T-helper 1 cell treated with Interleukin-12 subunit alpha and Interleukin-12 subunit beta and Interleukin-4 antibody, amounts not matched to agents 30 μg/mL and 1 μg/mL, for 36 hours (primary cell): Measurements from ENCODE around the gene FOXL2NB.
A peak's percentile ranks its signal among the peaks of the same experiment; 100 is the strongest.
"Not testable (repeated sequence)": the region's sequence is repeated elsewhere in the genome, so short reads cannot be mapped to it uniquely, and the experiment has no call there.

Experiments used
- H3K27ac Mint-ChIP-seq: one replicate; pipeline ENCODE4 v1.8.0; 2021; ENCODE audit warnings: mild to moderate bottlenecking, mixed read lengths
- H3K27me3 Mint-ChIP-seq: one replicate; pipeline ENCODE4 v1.8.0; 2021; ENCODE audit warnings: low read depth, mixed read lengths
- H3K36me3 Mint-ChIP-seq: one replicate; pipeline ENCODE4 v1.8.0; 2021; ENCODE audit warnings: low read depth, mixed read lengths
- H3K4me1 Mint-ChIP-seq: one replicate; pipeline ENCODE4 v1.8.0; 2021; ENCODE audit warnings: low read depth, mixed read lengths
- H3K4me3 Mint-ChIP-seq: one replicate; pipeline ENCODE4 v1.8.0; 2021; ENCODE audit warnings: mild to moderate bottlenecking, moderate library complexity, mixed read lengths
- H3K9me3 Mint-ChIP-seq: one replicate; pipeline ENCODE4 v1.8.0; 2021; ENCODE audit warnings: mixed read lengths

Gene FOXL2NB

DNA sequence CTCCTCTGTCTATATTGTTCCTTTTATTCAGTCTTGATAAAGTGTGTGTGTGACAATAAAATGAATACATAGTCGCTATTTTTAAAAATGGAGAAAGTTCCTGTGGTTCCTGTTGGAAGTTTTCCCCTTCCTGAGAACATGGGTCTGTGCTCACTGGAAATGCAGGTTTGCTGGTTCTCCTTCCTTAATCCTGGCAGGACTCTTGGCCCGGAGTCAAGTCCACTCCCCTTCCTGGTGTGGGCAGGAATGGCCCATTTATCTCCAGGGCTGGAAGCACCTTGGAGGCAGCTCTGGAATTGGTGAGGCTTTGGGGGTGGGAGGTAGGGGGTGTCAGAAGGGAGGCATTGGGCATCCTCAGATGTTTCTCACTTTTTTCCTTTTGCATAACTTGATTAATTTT, 30.2 kb upstream of the FOXL2NB start:
- peaks cover 8% of the 10 kb centered on the region for H3K4me1 Mint-ChIP-seq
- H3K27ac Mint-ChIP-seq: no peak overlapping the region
- H3K4me3 Mint-ChIP-seq: peak overlapping the region; percentile 35
- H3K9me3 Mint-ChIP-seq: no peaks in the 10 kb centered on the region
- H3K36me3 Mint-ChIP-seq: no peaks in the 10 kb centered on the region
- H3K27me3 Mint-ChIP-seq: peaks cover 28% of the 10 kb centered on the region

DNA sequence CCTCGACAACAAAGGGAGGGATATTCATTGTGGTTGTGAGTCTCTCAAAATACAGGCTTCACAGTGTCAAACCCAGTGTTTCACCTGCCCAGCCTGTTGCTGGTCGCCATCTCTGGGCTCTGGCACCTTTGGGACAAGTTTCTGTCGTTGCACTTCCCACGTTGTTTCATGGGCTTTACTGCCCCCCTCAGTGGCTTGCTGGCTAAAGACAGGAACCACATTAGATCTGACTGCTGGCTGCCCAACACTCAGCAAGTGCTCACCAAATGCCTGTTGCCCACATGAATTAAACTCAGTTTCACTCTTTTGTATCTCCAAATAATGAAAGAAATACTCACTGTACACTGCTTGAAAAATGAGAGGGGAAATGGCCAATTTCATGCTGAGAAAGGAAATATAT, 27.7 kb upstream of the FOXL2NB start:
- Mint-ChIP-seq H3K27me3 (peaks cover 23% of the 10 kb centered on the region), H3K9me3 (no peaks in the 10 kb centered on the region), H3K4me3 (no peak overlapping the region), H3K27ac (no peak overlapping the region), H3K36me3 (no peaks in the 10 kb centered on the region), H3K4me1 (peaks cover 11% of the 10 kb centered on the region)

DNA sequence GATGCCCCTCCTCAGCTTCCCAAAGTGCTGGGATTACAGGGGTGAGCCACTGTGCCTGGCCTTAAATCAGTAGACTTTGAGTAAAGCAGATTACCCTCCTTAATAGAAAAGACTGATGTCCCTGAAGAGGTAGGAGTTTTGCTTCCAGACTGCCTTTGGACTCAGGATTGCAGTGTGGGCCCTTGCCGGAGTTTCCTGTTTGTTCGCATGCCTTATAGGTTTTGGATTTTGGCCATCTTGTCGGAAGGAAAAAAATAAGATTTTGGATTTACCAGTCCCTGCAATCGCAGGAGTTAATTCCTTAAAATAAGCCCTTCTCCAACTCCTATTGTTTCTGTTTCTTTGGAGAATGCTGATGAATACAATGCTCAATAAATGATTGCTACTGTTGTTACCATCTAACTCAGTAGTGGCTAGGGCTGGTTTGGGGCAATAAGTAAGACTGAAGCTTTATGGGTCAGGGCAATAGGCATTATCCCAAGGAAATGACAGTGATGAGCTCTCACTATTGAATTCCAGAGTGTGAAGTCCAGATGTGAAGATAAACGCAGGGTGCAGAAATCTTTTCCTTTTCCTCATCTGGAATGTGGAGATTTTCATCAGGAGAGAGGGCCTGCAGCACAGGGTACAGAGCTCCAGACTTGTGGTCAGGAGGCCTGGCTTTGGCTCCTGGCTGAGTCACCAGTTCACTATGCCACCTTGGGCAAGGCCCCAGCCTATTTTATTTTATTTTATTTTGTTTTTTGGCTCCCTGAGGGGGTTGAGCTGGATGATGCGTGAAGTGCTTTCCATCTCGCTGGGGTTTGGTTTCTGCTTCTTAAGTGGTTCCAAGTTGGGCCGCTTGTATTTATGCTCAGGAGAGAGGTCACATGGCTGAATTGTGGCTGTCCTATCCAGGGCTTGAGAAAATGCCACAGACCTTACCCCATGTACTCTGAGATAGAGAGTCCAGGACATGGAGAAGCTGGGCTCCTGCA, 25.4 kb upstream of the FOXL2NB start:
- H3K9me3 Mint-ChIP-seq: no peaks in the 10 kb centered on the region
- H3K4me3 Mint-ChIP-seq: no peak overlapping the region
- peaks cover 6% of the 10 kb centered on the region for H3K4me1 Mint-ChIP-seq
- H3K36me3 Mint-ChIP-seq: no peaks in the 10 kb centered on the region
- peaks cover 20% of the 10 kb centered on the region for H3K27me3 Mint-ChIP-seq
- no peak overlapping the region for H3K27ac Mint-ChIP-seq

DNA sequence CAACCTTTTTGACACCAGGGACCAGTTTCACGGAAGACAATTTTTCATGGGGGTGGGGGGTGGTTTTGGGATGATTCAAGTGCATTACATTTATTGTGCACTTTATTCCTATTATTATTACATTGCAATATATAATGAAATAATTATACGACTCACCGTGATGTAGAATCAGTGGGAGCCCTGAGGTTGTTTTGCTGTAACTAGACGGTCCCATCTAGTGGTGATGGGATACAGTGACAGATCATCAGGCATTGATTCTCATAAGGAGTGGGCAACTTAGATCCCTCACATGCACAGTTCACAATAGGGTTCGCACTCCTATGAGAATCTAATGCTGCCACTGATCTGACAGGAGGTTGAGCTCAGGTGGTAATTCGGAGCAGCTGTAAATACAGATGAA, 24.6 kb upstream of the FOXL2NB start:
- H3K4me3 Mint-ChIP-seq, H3K27ac Mint-ChIP-seq, H3K4me1 Mint-ChIP-seq, H3K9me3 Mint-ChIP-seq, H3K36me3 Mint-ChIP-seq: not testable (repeated sequence)
- peaks cover 16% of the 10 kb centered on the region for H3K27me3 Mint-ChIP-seq

DNA sequence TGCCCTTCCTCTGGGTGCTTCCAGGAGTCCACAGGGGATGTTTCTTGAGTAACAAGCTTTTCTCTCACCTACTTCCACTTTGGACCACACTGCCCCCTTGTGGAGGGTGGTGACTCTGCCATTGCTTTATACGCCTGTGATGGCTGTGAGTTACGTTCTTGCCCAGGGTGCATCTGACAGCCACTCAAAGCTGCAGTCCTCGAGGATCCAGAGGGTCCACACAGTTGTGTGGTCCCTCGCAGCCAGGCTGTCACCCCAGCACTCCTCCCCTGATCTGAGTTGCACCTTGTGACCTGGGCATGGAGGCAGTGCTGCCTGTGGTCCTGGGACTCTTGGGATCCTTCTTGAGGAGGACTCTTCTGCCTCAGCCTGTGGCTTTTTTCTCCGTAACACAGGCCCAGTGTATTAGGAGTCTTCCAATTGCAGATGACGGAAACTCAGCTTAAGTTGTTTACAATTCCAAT, 23.5 kb upstream of the FOXL2NB start:
- Mint-ChIP-seq H3K27ac (no peak overlapping the region), H3K4me1 (peaks cover 3% of the 10 kb centered on the region), H3K36me3 (no peaks in the 10 kb centered on the region), H3K4me3 (no peak overlapping the region), H3K27me3 (peaks cover 12% of the 10 kb centered on the region), H3K9me3 (no peaks in the 10 kb centered on the region)

DNA sequence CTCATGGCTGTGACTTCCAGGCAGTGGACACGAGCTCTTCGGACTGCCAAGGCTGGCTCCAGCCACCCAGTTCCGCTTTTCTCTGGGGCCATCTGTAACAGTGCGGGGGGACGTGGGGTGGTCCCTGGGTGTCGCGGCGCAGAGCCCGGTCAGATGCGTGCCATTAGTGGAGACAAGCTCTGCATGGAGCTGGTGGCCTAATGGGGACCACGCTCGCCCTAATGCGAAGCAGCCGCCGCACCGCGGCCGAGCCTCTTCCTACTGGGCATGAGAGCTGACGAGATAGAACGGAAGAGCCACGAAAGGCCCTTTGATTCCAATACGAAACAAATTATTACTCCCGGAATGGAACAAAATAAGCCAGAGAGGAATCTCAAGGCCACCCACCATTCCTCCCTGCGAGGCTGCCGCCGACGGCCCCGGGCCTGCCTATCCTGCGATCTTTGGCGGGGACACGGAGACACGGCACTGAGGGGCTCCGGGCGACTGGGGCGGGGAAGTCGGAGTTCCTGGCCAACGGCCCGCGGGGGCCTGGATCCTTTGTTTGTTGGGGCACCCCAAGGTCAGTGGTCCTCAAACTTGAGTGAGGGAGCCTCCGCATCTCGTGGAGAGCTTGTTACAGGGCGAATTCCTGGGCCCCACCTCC, 18.2 kb upstream of the FOXL2NB start:
- Mint-ChIP-seq H3K27ac (no peak overlapping the region), H3K4me1 (no peaks in the 10 kb centered on the region), H3K4me3 (no peak overlapping the region), H3K27me3 (peaks cover 20% of the 10 kb centered on the region), H3K36me3 (no peaks in the 10 kb centered on the region), H3K9me3 (no peaks in the 10 kb centered on the region)

DNA sequence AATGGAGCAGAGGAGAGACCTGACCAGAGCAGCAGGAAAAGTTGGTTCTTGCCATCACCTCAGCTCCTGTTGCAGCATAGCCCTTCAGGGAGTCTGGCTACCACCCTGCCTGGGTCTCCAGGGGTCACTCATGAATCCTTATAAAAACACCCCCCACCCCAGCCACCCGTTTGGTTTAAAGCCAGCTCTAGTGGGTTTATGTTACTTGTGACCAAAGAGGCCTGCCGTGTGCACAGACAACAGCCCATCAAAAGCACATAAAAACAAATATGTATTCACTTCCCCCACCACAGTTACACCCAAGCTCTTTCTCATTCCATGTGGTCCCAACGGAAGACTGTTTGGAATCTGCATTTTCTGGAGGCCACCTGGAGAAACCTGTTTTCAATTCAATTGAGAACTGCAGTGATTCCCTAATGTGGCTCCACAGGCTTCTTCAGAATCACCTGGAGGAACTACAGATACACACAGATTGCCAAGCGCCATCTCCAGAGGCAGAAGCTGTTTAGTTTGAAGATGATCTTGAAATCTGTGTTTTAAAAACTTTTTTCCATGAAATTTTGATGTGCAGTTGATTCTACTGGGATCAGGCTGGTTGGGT, 13.8 kb upstream of the FOXL2NB start:
- Mint-ChIP-seq H3K27ac (no peak overlapping the region), H3K36me3 (no peaks in the 10 kb centered on the region), H3K9me3 (no peaks in the 10 kb centered on the region), H3K4me3 (no peak overlapping the region), H3K27me3 (peaks cover 54% of the 10 kb centered on the region), H3K4me1 (peaks cover 2% of the 10 kb centered on the region)

DNA sequence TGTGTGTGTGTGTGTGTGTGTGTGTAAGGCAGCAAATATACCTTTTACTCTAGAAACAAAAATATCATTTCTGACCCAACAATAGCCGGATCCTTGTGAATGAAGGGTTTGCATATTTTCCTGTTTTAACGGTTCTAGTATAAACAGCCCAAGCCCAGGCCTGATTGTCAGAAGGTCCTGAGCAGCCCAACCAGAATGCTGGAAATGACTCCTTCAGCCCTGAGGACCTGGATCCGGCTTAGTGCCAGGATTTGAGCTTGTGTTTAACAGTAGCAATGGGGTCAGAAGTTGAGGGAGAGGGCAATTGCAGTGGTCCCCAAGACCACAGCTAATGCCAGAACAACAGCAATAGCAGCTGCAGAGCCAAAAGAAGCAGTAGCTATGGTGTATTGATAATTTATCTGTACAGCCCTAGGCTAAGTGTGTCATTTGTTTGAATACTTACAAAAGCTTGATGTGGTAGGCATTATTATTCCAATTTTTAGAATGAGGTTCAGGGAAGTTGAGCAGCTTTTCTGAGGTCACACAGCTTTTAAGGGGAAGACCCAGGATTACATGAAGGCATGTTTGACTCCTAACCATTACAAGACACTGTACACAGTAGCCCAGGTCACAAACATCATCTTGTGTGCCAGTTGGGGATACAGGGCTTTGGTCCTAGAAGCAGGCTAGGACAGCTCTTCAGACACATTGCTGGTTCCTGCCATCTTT, 12.9 kb upstream of the FOXL2NB start:
- Mint-ChIP-seq H3K9me3 (no peaks in the 10 kb centered on the region), H3K27ac (no peak overlapping the region), H3K27me3 (peaks cover 64% of the 10 kb centered on the region), H3K4me1 (peaks cover 4% of the 10 kb centered on the region), H3K4me3 (no peak overlapping the region), H3K36me3 (no peaks in the 10 kb centered on the region)

DNA sequence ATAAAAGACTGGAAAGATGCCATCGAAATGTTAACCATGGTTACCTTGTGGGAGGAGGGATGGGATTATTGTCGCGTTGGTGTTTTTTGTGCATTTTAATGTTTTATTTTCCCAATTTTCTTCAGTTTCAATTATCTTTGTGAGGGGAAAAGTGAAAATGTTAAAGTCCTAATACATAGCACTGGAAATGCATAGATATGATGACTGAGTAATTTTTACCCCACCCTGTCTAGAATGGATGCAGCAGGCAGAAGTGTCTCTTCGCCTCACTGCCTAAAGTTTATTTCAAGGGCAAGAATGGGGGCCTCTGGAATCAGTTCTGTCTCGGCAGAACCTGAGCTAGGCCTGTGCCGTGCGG, 11.5 kb upstream of the FOXL2NB start:
- H3K27me3 Mint-ChIP-seq: peaks cover 77% of the 10 kb centered on the region
- H3K36me3 Mint-ChIP-seq: no peaks in the 10 kb centered on the region
- H3K4me1 Mint-ChIP-seq: peaks cover 4% of the 10 kb centered on the region
- peak overlapping the region; percentile 57 for H3K4me3 Mint-ChIP-seq
- no peak overlapping the region for H3K27ac Mint-ChIP-seq
- no peaks in the 10 kb centered on the region for H3K9me3 Mint-ChIP-seq

DNA sequence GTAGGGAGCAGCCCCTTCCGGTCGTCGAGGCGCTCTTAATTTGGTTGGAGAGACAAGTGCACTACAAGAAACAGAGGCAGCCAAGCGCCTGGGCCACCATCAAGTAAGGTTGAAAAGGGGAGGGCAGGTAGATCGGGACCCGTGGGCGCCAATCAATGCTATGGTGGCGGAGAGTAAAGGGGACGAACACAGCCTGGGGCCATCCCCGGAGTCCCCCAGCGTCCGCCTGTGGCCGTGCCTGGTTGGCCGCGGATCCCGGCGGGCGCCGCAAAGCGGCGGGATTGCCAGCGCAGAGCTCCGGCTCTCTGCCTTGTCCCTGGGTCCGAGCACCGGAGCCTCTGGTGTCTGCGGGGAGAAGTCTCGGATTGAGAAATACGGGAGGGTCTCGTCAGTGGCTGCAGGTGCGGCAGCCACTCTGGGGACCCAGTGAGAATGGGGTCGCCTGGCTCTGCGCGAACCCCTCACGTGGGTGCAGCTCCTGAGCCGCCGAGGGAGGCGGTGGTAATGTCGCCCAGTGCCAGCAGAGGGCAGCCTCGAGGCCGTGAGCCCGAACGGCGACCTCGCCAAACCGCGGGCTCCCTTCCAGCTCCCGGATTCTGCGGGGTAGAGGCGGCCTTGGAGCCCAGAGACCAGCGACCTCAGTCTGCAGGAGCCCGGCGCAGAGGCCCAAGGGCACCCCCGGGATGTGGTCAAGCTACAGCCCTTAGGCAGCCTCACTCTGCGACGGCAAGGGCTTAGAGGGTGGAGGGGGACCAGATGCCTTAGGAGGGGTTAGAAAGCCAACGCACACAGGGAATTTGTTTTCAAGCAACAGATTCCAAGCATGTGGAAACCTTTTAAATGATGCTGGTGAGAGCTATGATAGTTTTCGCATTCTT, 10.9 kb upstream of the FOXL2NB start:
- Mint-ChIP-seq H3K36me3 (no peaks in the 10 kb centered on the region), H3K27ac (peak overlapping the region; percentile 31), H3K27me3 (peaks cover 83% of the 10 kb centered on the region), H3K4me3 (peak overlapping the region; percentile 57), H3K4me1 (peaks cover 4% of the 10 kb centered on the region), H3K9me3 (no peaks in the 10 kb centered on the region)

DNA sequence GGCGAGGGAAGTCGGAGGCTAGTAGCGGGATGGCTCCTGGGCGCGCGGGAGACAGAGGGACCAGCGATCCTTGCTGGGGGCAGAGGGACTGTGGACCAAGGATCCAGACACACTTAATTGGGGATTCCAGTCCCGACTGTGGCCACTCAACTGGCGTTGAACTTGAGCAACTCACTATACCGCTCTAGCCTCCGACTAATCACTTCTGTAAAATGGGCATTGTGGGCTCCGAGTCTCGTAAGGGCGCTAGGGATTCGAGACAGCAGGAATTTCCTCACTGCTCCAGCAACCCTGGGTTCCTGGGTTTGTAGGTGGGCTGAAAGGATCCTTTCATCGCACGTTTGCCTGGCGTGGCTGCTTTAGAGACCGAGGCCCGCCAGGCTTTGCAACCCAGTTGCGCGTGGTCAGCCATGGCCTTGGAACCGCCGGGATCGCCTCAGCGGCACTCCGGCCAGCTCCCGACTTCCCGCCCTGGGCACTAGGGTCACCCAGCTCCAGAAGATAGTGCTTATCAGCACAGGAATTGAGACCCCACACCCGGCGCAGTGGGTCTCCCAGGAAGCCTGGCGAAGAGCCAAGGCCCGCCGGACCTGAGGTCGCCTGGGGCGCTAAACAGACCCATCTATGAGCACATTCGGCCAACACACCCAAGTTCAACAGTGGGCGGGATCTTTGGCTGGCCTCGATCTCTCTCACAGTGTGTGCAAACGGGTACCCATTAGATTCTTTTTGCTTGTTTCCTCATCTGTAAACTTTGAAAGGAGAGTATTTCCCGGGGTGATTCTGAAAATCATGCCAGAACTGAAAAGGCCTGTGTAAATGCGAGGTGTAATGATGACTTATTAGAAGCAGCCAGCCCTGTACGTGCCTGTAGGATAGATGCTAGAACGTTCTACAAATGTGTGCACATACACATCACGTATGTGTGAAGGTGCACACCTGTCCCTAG, 10.0 kb upstream of the FOXL2NB start:
- Mint-ChIP-seq H3K4me3 (no peak overlapping the region), H3K4me1 (peaks cover 4% of the 10 kb centered on the region), H3K27me3 (peaks cover 92% of the 10 kb centered on the region), H3K9me3 (no peaks in the 10 kb centered on the region), H3K36me3 (no peaks in the 10 kb centered on the region), H3K27ac (peak overlapping the region; percentile 31)

DNA sequence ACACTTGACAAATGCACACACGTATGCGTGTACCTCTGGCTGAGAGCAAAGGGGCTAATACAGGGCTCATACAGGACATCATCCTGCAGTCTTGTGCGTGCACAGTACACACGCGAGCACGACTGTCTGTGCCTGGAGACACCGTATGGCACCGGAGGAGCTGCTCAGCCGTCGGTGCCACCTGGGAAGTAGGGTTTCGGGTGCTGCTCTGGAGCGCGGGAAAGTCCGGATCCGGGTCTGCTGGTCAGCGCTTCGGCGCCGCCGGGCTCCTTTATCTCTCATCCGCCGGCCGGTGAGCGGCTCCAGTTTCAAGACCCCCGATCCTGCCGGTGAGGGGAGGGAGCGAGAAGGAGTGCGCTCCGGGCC, 9.3 kb upstream of the FOXL2NB start:
- H3K27ac Mint-ChIP-seq: peak overlapping the region; percentile 15
- H3K4me3 Mint-ChIP-seq: no peak overlapping the region
- H3K27me3 Mint-ChIP-seq: peaks cover 99% of the 10 kb centered on the region
- H3K9me3 Mint-ChIP-seq: no peaks in the 10 kb centered on the region
- no peaks in the 10 kb centered on the region for H3K36me3 Mint-ChIP-seq
- H3K4me1 Mint-ChIP-seq: peaks cover 4% of the 10 kb centered on the region
